GM12873 (cell line): ENCODE data around the gene BROX.

Source experiments
- TF ChIP-seq, protein P1 (sequence below): IDR thresholded peaks from 2 replicates; pipeline ENCODE4 v1.5.1; 2012; ENCODE audit warnings: low read depth, mild to moderate bottlenecking, moderate library complexity, low read length, control low read depth; ENCODE audit not compliant: insufficient read depth; ENCODE audit errors: missing control alignments

The BROX gene

GRCh38 chr1:222711319-222712252 lies 778 bp upstream of the BROX start:
- TF ChIP-seq, protein P1, sequence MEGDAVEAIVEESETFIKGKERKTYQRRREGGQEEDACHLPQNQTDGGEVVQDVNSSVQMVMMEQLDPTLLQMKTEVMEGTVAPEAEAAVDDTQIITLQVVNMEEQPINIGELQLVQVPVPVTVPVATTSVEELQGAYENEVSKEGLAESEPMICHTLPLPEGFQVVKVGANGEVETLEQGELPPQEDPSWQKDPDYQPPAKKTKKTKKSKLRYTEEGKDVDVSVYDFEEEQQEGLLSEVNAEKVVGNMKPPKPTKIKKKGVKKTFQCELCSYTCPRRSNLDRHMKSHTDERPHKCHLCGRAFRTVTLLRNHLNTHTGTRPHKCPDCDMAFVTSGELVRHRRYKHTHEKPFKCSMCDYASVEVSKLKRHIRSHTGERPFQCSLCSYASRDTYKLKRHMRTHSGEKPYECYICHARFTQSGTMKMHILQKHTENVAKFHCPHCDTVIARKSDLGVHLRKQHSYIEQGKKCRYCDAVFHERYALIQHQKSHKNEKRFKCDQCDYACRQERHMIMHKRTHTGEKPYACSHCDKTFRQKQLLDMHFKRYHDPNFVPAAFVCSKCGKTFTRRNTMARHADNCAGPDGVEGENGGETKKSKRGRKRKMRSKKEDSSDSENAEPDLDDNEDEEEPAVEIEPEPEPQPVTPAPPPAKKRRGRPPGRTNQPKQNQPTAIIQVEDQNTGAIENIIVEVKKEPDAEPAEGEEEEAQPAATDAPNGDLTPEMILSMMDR: no peak

DNA sequence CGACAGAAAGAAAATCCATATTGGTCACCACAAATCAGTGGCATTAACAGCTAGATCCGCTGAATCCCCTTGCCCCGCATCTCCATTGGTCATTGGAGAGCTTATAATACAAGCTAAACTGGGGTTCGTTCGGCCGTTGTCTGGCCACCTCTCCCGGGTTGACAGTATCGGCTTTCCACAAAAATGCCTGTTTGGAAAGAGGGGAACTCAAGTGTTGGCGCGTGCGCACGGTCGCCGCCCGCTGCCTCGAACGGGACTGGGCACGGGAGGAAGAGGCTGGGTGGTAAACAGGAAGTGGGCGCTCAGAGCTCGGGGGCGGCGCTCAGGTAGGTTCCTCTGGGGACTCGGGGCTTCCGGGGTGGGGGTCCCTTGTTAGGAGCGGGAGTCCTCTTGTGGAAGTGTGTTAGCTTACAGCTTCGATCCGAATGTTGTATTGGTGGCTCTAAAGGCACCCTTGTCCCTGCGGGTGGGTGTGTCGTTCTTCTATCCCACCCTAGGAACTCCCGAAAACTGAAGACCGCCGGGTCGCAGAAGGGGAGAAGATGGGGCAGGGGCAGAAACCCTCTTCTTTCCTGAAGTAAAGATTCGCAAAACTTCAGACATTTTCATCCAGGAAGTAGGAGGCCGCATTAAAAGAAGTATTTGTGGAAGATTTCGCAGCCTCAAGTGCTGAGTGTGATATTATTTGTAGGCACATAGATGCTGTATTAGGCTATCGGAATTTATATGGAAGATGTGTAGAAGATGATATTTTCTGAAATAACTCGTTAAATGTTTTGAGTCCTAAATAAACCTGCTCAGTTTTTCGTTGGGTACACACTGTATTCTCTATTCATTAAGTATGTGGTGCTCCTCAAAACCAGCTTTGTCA lies 962 bp downstream of the BROX start:
- TF ChIP-seq, protein P1: peak; percentile 24

DNA sequence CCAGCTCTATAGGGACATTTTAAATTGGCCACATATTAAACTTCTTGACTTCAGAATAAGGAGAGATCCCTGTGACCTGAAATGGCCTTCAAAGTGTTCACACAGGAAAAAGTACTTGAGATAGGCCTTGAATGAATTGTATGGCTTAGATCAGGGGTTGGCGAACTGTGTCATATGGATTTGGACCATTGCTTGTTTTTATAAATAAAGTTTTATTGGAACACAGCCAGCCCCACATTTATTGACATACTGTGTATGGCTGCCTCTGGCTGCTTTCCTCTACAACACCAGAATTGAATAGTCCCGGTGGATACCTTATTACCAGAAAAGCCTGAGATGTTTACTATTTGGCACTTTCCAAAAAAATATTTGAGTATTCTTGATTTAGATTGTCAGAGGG lies 4.0 kb downstream of the BROX start:
- TF ChIP-seq, protein P1: no peak

DNA sequence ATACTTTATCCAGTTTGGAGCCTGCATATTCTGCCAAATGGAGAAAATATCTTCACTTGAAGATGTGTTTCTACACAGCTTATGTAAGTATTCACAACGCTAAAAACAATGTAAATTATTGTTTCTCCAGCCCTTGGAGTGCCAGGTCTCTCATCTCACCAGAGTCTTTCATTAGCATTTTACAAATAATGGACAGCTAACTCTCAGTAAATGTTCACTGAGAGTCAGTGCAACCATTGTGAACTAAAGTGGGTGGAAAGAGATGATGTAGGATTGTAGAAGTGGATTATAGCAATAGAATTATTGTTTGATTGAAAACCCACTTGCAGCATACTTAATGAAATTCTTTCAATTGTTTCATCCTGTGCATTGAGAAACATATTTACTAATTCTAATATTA lies 16.4 kb downstream of the BROX start:
- TF ChIP-seq, protein P1: no peak

- TF ChIP-seq, protein P1: no peak
These were observed 18.5 kb downstream of the BROX start for GRCh38 chr1:222730866-222731265.

DNA sequence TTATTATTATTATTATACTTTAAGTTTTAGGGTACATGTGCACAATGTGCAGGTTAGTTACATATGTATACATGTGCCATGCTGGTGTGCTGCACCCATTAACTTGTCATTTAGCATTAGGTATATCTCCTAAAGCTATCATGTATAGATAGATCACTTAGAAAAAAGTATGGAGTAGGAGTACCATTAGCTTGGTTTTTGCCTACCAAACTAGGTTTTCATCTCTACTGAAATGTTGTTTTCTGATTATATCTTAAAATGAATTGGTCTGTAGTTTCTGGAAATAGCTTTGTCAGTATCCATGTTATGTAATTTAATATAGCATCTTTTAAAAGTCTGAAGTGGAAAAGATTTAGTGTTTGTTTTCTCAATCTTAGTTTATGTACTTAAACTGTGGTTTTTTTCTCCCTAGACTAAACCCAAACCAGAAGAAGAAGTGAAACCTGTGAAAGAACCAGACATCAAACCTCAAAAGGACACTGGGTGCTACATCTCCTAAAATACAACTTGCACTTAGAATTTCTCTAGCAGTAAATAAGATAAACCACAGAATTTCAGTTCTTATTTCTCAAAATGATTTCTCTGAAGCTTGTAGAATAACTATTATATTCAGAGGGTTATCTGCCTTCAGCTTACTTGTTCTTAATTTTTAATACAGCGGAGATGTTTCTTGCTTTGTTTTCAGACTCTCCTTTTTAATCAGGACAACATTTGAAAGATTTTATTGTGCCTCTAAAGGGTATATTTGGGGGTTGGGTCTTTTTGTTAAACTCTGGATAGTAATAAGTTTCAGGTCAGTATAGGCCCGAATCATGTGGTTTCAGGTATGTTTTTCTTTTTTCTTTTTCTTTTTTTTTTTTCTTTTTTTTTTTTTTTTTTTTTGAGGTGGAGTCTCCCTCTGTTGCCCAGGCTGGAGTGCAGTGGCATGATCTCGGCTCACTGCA lies 20.1 kb downstream of the BROX start:
- TF ChIP-seq, protein P1: no peak
